Smooth muscle cell (in vitro differentiated cells): ENCODE measurements around the gene MRPS5. TPM values are rescaled to one million over a fixed set of nuclear protein-coding genes. Genes with fewer than 3 reads are reported as not detected.

Experiments
- DNase-seq: peaks from one replicate; lab custom pipeline; 2025; ENCODE audit not compliant: unreplicated experiment; lab: John Stamatoyannopoulos, UW
- H2AFZ ChIP-seq: fragments of 200-600 bp; sonication (generic); 2 replicates; pipeline ENCODE4 v1.6.0; 2016; ENCODE audit warnings: antibody characterized with exemption, low read depth, mild to moderate bottlenecking
- H3F3A ChIP-seq: fragments of 200-600 bp; sonication (generic); 2 replicates; pipeline ENCODE4 v1.6.0; 2017; ENCODE audit warnings: antibody characterized with exemption, low read depth
- H3K27ac ChIP-seq: fragments of 200-600 bp; sonication (generic); 2 replicates; pipeline ENCODE4 v1.5.1; 2016; ENCODE audit warnings: low read depth, mild to moderate bottlenecking
- H3K27me3 ChIP-seq: fragments of 200-600 bp; sonication (generic); 2 replicates; pipeline ENCODE4 v1.6.1; 2016; ENCODE audit warnings: low read depth, mild to moderate bottlenecking
- H3K36me3 ChIP-seq: fragments of 200-600 bp; sonication (generic); 2 replicates; pipeline ENCODE4 v1.5.1; 2016; ENCODE audit warnings: low read depth
- H3K4me1 ChIP-seq: fragments of 200-600 bp; sonication (generic); 2 replicates; pipeline ENCODE4 v1.5.1; 2016; ENCODE audit warnings: low read depth
- H3K4me2 ChIP-seq: fragments of 200-600 bp; sonication (generic); 2 replicates; pipeline ENCODE4 v1.6.0; 2016; ENCODE audit warnings: mild to moderate bottlenecking
- H3K4me3 ChIP-seq: fragments of 200-600 bp; sonication (generic); 2 replicates; pipeline ENCODE4 v1.5.1; 2016; ENCODE audit warnings: mild to moderate bottlenecking
- H3K79me2 ChIP-seq: fragments of 200-600 bp; sonication (generic); 2 replicates; pipeline ENCODE4 v1.6.0; 2016; ENCODE audit warnings: low read depth, mild to moderate bottlenecking
- H3K9ac ChIP-seq: fragments of 200-600 bp; sonication (generic); 2 replicates; pipeline ENCODE4 v1.6.0; 2016; ENCODE audit warnings: low read depth
- H3K9me3 ChIP-seq: fragments of 200-600 bp; sonication (generic); replicated peaks from 2 replicates; pipeline ENCODE4 v1.5.1; 2016; ENCODE audit warnings: low read depth
- H4K20me1 ChIP-seq: fragments of 200-600 bp; sonication (generic); 2 replicates; pipeline ENCODE4 v1.6.0; 2016; ENCODE audit warnings: low read depth
- WGBS: methylation state at CpG from one replicate; pipeline ENCODE4 v1.1.7; 2016; ENCODE audit warnings: low lambda C conversion rate; 5-methylcytosine and 5-hydroxymethylcytosine counted together
- polyA plus RNA-seq: library from polyadenylated mRNA; unstranded; fragments of >200 nt; fragmentation: Nextera tagmentation; extraction: Ambion mirVana; gene quantifications from 2 replicates; pipeline ENCODE4 v1.2.1, GENCODE V29; 2016
- total RNA-seq: library from RNA; depleted of rRNA; stranded (reverse); fragments of >200 nt; gene quantifications from 2 replicates; pipeline ENCODE4 v1.2.3, GENCODE V29; 2014
- TF ChIP-seq, protein P1 (sequence below): fragments of 200-600 bp; sonication (generic); IDR thresholded peaks from 2 replicates; pipeline ENCODE4 v1.5.1; 2017; ENCODE audit warnings: borderline replicate concordance, mild to moderate bottlenecking, antibody characterized with exemption; ENCODE audit not compliant: insufficient read depth, poor library complexity, severe bottlenecking

MRPS5 gene
- total and polyA plus RNA-seq, 2 experiments from 2014 or later = 41.1 to 46.2 TPM

DNA sequence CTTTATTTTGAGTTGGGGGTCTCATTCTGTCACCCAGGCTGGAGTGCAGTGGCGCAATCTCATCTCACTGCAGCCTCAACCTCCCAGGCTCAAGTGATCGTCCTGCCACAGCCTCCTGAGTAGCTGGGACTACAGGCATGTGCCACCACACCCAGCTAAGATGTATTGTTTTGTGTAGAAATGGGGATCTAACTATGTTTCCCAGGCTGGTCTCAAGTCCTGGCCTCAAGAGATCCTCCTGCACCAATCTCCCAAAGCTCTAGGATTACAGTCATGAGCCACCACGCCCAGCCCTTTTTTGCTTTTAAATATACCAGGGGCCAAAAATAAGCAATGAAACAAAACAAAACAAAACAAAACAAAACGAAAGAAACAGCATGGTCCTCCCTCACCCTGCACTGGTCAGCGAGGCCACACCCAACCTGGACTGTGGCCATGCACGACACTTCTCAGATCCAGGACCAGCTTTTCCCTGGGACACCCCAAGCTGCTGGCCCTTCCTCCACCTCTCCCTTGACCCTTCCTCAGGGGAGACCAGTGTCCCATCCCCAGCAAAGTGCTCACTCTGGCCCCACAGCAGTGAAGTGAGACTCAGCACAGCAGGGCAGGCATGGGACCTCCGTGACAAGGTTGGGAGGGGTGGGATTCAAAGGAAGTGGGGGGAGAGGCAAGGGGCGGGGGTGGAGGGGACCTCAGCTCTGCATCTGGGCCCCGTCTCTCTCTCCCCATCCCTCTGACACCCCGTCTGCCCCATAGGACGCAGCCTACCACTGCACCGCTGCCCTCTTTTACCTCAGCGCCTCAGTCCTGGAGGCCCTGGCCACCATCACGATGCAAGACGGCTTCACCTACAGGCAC is 72.6 kb downstream of the MRPS5 start:
- TF ChIP-seq, protein P1, sequence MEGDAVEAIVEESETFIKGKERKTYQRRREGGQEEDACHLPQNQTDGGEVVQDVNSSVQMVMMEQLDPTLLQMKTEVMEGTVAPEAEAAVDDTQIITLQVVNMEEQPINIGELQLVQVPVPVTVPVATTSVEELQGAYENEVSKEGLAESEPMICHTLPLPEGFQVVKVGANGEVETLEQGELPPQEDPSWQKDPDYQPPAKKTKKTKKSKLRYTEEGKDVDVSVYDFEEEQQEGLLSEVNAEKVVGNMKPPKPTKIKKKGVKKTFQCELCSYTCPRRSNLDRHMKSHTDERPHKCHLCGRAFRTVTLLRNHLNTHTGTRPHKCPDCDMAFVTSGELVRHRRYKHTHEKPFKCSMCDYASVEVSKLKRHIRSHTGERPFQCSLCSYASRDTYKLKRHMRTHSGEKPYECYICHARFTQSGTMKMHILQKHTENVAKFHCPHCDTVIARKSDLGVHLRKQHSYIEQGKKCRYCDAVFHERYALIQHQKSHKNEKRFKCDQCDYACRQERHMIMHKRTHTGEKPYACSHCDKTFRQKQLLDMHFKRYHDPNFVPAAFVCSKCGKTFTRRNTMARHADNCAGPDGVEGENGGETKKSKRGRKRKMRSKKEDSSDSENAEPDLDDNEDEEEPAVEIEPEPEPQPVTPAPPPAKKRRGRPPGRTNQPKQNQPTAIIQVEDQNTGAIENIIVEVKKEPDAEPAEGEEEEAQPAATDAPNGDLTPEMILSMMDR = no peak
- Histone ChIP-seq H3K9ac (no peak overlapping the region), H2AFZ (no peak overlapping the region), H3F3A (no peaks in the 10 kb centered on the region), H3K4me3 (no peak overlapping the region), H3K4me2 (no peak overlapping the region), H3K27me3 (no peaks in the 10 kb centered on the region), H3K4me1 (no peaks in the 10 kb centered on the region), H3K79me2 (no peaks in the 10 kb centered on the region), H3K36me3 (no peaks in the 10 kb centered on the region), H4K20me1 (no peaks in the 10 kb centered on the region), H3K9me3 (no peaks in the 10 kb centered on the region), H3K27ac (no peak overlapping the region)
- DNase-seq = no peak
- 72% methylated on average over 13 of the region's 15 CpGs for WGBS

DNA sequence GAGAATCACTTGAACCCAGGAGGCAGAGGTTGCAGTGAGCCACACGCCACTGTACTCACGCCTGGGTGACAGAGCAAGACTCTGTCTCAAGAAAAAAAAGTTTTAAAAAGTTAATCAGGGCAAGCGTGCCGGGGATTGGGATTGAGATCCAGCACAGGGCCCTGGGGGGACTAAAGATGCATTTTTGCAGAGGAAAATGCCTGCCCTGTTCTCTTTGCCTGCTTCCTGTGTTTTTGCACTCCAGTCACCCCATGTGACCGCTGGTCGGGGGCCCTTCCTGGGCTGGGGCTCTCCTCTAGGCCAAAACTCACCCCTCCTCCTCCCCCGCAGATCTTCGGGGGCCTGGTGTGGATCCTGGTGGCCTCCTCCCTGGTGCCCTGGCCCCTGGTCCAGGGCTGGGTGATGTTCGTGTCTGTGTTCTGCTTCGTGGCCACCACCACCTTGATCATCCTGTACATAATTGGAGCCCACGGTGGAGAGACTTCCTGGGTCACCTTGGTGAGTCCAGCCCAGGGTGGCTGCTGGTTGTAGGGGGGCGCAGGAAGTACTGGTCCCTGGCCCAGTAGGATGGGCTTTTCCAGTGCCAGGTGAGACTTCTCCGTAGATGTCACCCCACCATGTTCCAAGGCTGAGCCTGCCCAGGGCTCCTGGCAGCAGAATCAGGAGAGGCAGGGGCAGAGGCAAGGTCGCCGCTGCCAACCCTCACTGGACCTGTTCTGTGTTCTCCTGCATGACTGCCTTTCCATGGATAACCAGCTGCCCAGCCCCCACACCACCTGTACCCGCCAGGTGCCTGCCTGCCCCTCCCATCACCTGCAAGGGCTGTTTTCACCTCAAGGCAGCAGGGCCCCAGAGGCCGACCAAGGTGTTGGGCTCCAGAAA is 73.7 kb downstream of the MRPS5 start:
- TF ChIP-seq, protein P1 = no peak

DNA sequence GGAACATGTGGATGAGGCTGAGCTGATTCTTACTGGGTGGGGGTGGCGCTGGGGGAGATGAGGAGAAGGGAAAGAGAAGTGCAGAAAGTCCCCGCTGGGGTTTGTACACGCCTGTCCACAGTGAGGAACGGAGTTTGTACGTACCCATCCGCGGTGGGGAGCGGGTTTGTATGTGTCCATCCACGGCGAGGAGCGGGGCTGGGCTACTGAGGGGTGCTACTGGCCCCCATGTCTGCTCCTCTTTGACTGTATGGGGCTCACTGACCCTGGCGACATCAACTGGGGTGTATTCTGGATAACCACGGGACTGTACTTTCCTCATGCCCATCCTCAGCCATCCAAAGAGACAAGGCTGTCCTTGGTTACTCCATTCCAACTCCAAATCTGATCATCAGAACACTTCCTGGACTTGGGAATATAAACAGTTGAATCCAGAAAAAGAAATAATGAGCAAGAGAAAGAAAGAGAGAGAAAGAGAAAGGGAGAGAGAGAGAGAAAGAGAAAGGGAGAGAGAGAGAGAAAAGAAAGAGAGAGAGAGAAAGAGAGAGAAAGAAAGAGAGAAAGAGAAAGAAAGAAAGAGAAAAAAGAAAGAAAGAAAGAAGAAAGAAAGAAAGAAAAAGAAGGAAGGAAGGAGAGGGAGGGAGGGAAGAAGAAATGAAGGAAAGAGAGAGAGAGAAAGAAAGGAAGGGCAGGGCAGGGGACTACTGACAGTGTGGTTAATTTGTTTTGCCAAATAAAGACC is 75.1 kb downstream of the MRPS5 start:
- Histone ChIP-seq H3K4me1 (no peaks in the 10 kb centered on the region), H4K20me1 (no peaks in the 10 kb centered on the region), H3K79me2 (no peaks in the 10 kb centered on the region), H3K4me3 (no peak overlapping the region), H3F3A (no peaks in the 10 kb centered on the region), H2AFZ (no peak overlapping the region), H3K27me3 (no peaks in the 10 kb centered on the region), H3K27ac (no peak overlapping the region), H3K9ac (no peak overlapping the region), H3K36me3 (no peaks in the 10 kb centered on the region), H3K4me2 (no peak overlapping the region), H3K9me3 (no peaks in the 10 kb centered on the region)
- DNase-seq = no peak
- TF ChIP-seq, protein P1 = no peak
- 82% methylated on average over 13 of the region's 13 CpGs for WGBS

More for the DNA sequence above, 73.7 kb downstream of the MRPS5 start:
- Histone ChIP-seq H2AFZ (no peak overlapping the region), H4K20me1 (no peaks in the 10 kb centered on the region), H3K4me1 (no peaks in the 10 kb centered on the region), H3K9ac (no peak overlapping the region), H3K4me2 (no peak overlapping the region), H3K9me3 (no peaks in the 10 kb centered on the region), H3K36me3 (no peaks in the 10 kb centered on the region), H3K27me3 (no peaks in the 10 kb centered on the region), H3F3A (no peaks in the 10 kb centered on the region), H3K79me2 (no peaks in the 10 kb centered on the region), H3K27ac (no peak overlapping the region), H3K4me3 (no peak overlapping the region)
- DNase-seq = no peak
- WGBS = 76% methylated on average over 17 of the region's 17 CpGs
